ENCODE results near the gene STX5. TPM values are rescaled to one million over a fixed set of nuclear protein-coding genes. Genes with fewer than 3 reads are reported as not detected.

The STX5 gene
- total and polyA plus RNA-seq, 9 of the 15 experiments (the other 6 are each of a cell fraction or from before 2014, with no cell fraction given), result 2.8 to 28.6 (median 23.7) TPM

- TF ChIP-seq YY1 (IDR thresholded peaks at IDR 0.05; ENCODE audit: borderline replicate concordance in 1 of 3, control insufficient read depth in 1 of 3, extremely low read depth in 1 of 3, insufficient read depth in 3 of 3, insufficient read length in 1 of 3, insufficient replicate concordance in 2 of 3, low read depth in 1 of 3, low read length in 2 of 3), result peak in 2 of 3 experiments; percentile 65 to 83
Observed at GRCh38 chr11:62805961-62806441, 25.9 kb downstream of the STX5 start (continued).

DNA sequence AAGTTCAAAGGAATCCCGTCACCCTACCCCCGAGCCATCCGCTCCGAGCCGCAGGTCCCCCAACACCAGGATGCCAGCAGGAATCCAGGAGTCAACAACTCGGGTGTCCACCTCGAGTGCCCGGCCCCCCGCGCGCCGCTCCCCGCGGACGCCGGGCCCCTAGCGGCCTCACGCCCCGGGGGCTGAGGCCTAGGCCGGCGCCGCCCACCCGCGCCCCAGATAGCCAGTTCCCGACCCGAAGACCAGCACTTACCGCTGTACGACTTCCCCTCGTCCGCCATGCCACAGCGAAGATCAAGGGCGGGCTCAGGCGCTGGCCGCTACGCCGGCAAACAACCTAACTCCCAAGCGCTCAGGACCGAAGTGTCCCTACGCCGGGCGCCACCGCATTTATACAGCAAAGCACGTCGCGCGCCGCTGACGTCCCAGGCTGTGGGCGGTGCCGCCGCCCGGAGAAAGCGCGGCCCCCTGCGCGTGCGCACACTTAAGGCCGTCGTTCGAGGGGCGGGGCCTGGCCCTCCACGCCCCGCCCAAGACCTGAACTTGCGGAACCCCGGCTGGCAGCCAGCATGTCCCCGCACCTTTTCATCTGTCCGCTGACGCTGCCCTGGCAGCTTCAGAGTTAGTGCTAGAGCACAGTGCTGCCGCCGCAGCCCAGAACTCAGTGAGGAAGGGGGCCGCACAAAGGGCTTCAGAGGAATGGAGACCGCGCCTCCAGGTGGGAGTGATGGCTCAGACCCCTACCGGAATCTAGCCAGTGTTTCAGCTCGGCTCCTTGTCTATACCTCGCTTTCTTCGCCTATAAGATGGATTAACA is 26.6 kb downstream of the STX5 start, which contains the start of gene NXF1:
Gene NXF1, minus strand, starts transcription at position 365 of the 817 bp plus-strand sequence. Its CDS starts 84 bp downstream, at position 281.
- Histone ChIP-seq H3K9me3 (replicated peaks; ENCODE audit: control insufficient read depth, insufficient read depth, low read depth, low read length) (no peaks in the 10 kb centered on the region), H3K27me3 (ENCODE audit: control insufficient read depth in 2 of 2, insufficient read depth in 2 of 2, low read length in 2 of 2) (no peaks in the 10 kb centered on the region), H3K4me3 (peak within 1 kb of the TSS; percentile 94), H3K9ac (ENCODE audit: insufficient read depth in 1 of 2, low read depth in 2 of 2, low read length in 2 of 2) (peak within 1 kb of the TSS; percentile 90 to 97), H3K4me1 (replicated peaks in 1 of 2; ENCODE audit: control insufficient read depth in 2 of 2, insufficient read depth in 2 of 2, low read length in 2 of 2) (peaks cover 11 to 19% of the 10 kb centered on the region in 2 experiments; a peak in 4 of 5 replicates), H3K36me3 (ENCODE audit: control insufficient read depth, insufficient read depth, low read length) (peaks cover 39% of the 10 kb centered on the region), H4K20me1 (replicated peaks; ENCODE audit: control insufficient read depth, insufficient read depth, low read length) (peaks cover 9% of the 10 kb centered on the region; the same call in 1 of the 2 replicates), H2AFZ (ENCODE audit: low read depth, low read length) (peak within 1 kb of the TSS; percentile 79), H3K4me2 (ENCODE audit: insufficient read depth, low read length) (peak within 1 kb of the TSS; percentile 97), H3K79me2 (ENCODE audit: control insufficient read depth, insufficient read depth, low read length) (peaks cover 28% of the 10 kb centered on the region), H3K27ac (ENCODE audit: extremely low read depth, low read depth, low read length) (peak within 1 kb of the TSS; percentile 74), H3K9me1 (ENCODE audit: control insufficient read depth, insufficient read depth, low read length) (no peaks in the 10 kb centered on the region)
- FAIRE-seq (peak; percentile 93), ATAC-seq (peak; percentile 91), DNase-seq (ENCODE audit: extremely low read depth in 1 of 4, low spot score in 3 of 4) (peak; percentile 97 to 98 (median 98))
- POLR2A ChIA-PET, result interaction anchor here (0.6 to 5.5 kb wide), 25 partner anchors 9 to 1279 kb away, joined by 3 to 116 read pairs (median 7); partner anchors contain the start of genes LRRN4CL, SLC3A2, STX5 and TEX54
- CTCF ChIA-PET (ENCODE audit: low intra/inter-chr PET ratio), result interaction anchor here (0.6 kb wide), 2 partner anchors 79 to 1058 kb away, joined by 3 to 5 read pairs; no protein-coding TSS in a partner anchor
- intact Hi-C loops (cut with micrococcal nuclease) (loop anchor here (1.0 to 5.0 kb wide), 3 partner anchors 26 to 57 kb away; no protein-coding TSS in a partner anchor), in situ Hi-C loops (cut with MboI) (no loop called here)
- BruUV-seq (replicated peaks), result no TSS peak
- WGBS (ENCODE audit: insufficient coverage, low coverage, missing lambda C conversion rate), result under 1% methylated on average over 70 of the region's 77 CpGs
- peak; percentile 89 for TF ChIP-seq ZBTB2 (IDR thresholded peaks at IDR 0.05)
- TF ChIP-seq KDM5B (IDR thresholded peaks at IDR 0.05; ENCODE audit: insufficient replicate concordance, low read depth, low read length), result peak; percentile 100
- TF ChIP-seq, protein P1, sequence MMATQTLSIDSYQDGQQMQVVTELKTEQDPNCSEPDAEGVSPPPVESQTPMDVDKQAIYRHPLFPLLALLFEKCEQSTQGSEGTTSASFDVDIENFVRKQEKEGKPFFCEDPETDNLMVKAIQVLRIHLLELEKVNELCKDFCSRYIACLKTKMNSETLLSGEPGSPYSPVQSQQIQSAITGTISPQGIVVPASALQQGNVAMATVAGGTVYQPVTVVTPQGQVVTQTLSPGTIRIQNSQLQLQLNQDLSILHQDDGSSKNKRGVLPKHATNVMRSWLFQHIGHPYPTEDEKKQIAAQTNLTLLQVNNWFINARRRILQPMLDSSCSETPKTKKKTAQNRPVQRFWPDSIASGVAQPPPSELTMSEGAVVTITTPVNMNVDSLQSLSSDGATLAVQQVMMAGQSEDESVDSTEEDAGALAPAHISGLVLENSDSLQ (IDR thresholded peaks at IDR 0.05), result peak; percentile 55
- TF ChIP-seq, protein P2, sequence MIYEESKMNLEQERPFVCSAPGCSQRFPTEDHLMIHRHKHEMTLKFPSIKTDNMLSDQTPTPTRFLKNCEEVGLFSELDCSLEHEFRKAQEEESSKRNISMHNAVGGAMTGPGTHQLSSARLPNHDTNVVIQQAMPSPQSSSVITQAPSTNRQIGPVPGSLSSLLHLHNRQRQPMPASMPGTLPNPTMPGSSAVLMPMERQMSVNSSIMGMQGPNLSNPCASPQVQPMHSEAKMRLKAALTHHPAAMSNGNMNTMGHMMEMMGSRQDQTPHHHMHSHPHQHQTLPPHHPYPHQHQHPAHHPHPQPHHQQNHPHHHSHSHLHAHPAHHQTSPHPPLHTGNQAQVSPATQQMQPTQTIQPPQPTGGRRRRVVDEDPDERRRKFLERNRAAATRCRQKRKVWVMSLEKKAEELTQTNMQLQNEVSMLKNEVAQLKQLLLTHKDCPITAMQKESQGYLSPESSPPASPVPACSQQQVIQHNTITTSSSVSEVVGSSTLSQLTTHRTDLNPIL (CRISPR knock-in tag; IDR thresholded peaks at IDR 0.05), result peak; percentile 54; the same call in 1 of the 2 replicates
- peak; percentile 97 for TF ChIP-seq POLR2AphosphoS2 (IDR thresholded peaks at IDR 0.05; ENCODE audit: low read length)
- no peak for TF ChIP-seq SREBF2 (CRISPR knock-in tag; IDR thresholded peaks at IDR 0.05)
- TF ChIP-seq ZBED1 (IDR thresholded peaks at IDR 0.05), result peak; percentile 88
- no peak for TF ChIP-seq SRSF9 (IDR thresholded peaks at IDR 0.05; ENCODE audit: borderline replicate concordance, low read depth, low read length)
- TF ChIP-seq ZNF232 (CRISPR knock-in tag; IDR thresholded peaks at IDR 0.05), result peak; percentile 91
- TF ChIP-seq PHF8 (IDR thresholded peaks at IDR 0.05; ENCODE audit: borderline replicate concordance, low read length), result peak; percentile 100
- no peak for TF ChIP-seq ZNF184 (CRISPR knock-in tag; IDR thresholded peaks at IDR 0.05)
- 0 out of 2 replicates have a peak, but pooled peaks have one; percentile 5 for TF ChIP-seq TOE1 (IDR thresholded peaks at IDR 0.05; ENCODE audit: borderline replicate concordance)
- TF ChIP-seq TOE1 (CRISPR knock-in tag; IDR thresholded peaks at IDR 0.05; ENCODE audit: borderline replicate concordance, low read depth), result peak; percentile 17; the same call in 1 of the 2 replicates

Measured in K562 (cell line).